PC-9 (cell line): Measurements from ENCODE around the gene SYCE3.

ENCODE experiments used
- EZH2 ChIP-seq: fragments of 200-600 bp; sonication (generic); IDR thresholded peaks from 2 replicates; pipeline ENCODE4 v1.8.0; 2017; ENCODE audit warnings: antibody characterized with exemption, low read depth
- TF ChIP-seq, protein P1 (sequence below): fragments of 200-600 bp; sonication (generic); conservative IDR thresholded peaks from 2 replicates; pipeline ENCODE4 v1.6.1; 2017; ENCODE audit warnings: mixed run types, antibody characterized with exemption, mild to moderate bottlenecking, moderate library complexity

GRCh38 chr22:50563413-50564160 lies 868 bp upstream of the SYCE3 start:
- TF ChIP-seq, protein P1, sequence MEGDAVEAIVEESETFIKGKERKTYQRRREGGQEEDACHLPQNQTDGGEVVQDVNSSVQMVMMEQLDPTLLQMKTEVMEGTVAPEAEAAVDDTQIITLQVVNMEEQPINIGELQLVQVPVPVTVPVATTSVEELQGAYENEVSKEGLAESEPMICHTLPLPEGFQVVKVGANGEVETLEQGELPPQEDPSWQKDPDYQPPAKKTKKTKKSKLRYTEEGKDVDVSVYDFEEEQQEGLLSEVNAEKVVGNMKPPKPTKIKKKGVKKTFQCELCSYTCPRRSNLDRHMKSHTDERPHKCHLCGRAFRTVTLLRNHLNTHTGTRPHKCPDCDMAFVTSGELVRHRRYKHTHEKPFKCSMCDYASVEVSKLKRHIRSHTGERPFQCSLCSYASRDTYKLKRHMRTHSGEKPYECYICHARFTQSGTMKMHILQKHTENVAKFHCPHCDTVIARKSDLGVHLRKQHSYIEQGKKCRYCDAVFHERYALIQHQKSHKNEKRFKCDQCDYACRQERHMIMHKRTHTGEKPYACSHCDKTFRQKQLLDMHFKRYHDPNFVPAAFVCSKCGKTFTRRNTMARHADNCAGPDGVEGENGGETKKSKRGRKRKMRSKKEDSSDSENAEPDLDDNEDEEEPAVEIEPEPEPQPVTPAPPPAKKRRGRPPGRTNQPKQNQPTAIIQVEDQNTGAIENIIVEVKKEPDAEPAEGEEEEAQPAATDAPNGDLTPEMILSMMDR = no peak
- no peak for TF ChIP-seq EZH2
